GM21737 (cell line): ENCODE data around the gene QSOX1.

Source experiments
- ATAC-seq: cut with Tn5 transposase; IDR thresholded peaks from one replicate; pipeline ENCODE4 v1.9.1; 2021; ENCODE audit warnings: mild to moderate bottlenecking, moderate library complexity; ENCODE audit not compliant: unreplicated experiment

The QSOX1 gene

DNA sequence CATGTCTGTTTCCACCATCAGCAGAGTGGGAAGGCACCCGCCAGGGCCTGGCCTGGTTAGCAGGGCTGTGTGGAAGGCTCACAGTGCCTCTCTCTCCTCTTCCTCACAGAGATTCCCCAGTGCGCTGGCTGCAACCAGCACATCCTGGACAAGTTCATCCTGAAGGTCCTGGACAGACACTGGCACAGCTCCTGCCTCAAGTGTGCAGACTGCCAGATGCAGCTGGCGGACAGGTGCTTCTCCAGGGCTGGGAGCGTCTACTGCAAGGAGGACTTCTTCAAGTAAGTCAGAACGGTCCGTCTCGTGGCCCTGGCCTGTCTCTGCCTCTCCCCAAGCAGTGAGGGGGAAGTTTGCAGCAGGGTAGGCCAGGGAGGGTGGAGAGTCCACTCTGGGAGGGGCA is 93.5 kb downstream of the QSOX1 start:
- no peak for ATAC-seq

DNA sequence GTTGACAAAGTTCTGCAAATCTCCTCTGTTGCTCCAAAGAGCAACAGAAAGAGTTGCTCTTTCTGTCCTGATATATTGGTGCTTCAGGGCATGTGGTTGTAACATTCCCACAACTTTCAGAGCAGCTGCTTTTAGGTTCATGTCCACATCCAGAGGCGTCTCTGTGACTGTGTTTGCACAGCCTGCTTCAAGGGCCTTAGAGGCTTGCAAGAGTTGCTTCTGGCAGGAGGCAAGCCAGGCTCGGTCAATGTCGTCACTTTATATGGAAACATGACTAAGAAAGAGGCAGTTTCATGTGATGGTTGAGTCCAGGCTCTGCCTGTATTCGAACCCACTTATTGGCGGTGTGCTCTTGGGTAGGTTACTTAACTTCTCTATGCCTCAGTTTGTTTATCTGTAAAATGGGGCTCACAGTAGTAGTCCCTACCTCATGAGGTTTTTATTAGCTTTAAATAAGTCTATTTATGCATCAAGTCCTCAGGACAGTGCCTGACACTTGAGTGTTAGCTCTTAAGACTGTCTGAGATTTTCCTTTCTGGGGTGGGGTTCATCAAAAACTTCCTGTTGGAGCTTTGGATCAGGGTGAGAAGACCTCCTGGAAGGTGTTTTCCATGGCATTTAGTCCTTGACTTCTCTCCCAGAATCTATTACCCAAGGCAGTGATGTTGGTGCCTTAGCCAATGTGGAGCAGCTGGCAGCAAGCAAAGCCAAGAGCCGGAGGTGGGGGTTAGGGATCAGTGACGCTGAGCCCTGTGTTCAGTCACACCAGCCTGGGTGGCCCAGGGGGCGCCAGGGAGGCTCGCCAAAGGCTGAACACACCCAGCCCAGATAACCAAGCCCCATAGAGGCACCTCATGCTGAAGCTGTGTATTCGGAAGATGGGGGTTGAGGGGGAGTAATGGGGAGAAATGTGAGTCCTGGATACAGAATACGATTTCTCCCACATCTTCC is 94.3 kb downstream of the QSOX1 start:
- no peak for ATAC-seq

DNA sequence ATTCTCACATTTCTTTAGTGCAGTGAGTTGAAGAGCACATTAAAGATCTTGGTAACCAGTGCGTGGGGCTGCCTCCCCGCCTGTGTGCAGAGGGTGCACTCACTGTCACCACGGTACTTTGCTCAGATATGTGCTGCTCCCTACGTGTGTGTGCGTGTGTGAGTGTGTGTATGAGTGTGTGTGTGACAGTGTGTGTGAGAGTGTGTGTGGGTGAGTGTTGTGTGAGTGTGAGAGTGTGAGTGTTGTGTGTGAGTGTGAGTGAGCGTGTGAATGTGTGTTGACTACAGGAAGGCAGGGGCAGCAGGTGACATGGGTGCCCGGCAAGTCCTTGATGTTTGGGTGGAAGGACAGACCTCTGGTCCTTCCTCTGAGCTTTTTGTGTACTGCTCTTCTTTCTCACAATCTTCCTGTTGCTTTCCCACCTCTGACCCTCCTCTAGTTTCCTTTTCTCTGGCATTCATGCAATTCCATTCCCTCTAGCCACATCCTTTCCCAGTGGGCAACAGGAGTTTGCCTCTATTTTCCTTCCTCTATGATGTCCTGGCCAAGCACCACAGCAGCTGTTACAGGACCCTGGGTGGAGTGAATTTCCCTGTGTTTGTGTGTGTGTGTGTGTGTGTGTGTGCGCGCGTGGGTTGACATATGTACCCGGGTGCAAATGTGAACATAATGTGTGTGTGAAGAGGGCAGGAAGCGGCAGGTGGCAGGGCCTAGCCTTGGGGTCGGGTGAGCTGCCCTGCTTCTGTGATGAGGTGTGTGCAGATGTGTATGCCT is 95.2 kb downstream of the QSOX1 start:
- no peak for ATAC-seq

- no peak for ATAC-seq
Observed at GRCh38 chr1:180250499-180250770, 95.8 kb downstream of the QSOX1 start.

- no peak for ATAC-seq
Observed at GRCh38 chr1:180250883-180251509, 96.3 kb downstream of the QSOX1 start.

- no peak for ATAC-seq
Observed at GRCh38 chr1:180251526-180252305, 97.0 kb downstream of the QSOX1 start.

DNA sequence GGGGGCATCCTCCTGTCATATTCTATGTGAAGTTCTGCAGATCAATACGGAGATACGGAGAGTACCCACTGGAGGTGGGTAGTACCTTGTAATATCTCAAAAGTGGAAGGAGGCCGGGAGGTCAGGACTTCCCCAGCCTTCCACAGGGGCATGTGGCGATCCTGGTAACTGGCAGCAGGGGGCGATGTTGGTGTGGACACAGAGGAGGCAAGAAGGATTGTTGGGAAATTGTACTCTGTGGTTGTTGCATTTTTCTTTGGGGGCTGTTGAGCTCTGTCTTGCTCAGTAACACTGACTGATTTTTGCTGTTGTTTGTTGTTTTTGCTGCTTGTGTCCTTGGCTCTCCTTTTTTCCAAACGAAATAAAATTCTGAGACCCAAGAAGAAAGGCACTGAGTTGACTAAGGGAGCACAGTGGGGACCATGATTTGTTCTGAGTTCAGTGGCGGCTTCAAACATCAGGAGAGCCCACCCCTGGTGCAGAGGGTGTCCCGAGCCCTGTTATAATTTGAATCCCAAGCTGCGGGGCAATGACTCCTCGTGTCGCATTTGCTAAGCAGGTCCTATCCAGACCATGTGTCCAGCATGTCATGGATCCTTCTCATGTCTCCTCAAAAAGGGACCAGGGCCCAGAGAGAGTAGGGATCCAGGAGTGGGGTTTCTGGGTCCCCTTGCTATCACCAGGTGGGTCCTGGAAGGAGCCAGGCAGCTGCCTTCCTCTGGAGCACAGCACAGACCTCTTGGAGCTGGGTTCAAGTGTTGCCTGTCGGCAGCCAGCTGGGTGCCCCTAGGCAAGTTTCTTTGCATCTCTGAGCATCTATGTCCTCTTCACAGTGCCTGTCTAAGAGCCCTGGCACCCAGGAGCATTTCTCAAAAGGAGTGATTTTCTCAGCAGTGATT is 98.2 kb downstream of the QSOX1 start:
- ATAC-seq: peak; percentile 67
